MM.1S (cell line): ENCODE results near the gene BCAP29.

ENCODE experiments used
- EZH2phosphoT487 ChIP-seq: fragments of 300-600 bp; sonication (generic); IDR thresholded peaks from 2 replicates; pipeline ENCODE4 v1.6.1; 2018; ENCODE audit warnings: antibody characterized with exemption, low read length
- TF ChIP-seq, protein P1 (sequence below): fragments of 300-600 bp; sonication (generic); IDR thresholded peaks from 2 replicates; pipeline ENCODE4 v1.5.1; 2016; ENCODE audit warnings: antibody characterized with exemption, low read length, mixed read lengths

DNA sequence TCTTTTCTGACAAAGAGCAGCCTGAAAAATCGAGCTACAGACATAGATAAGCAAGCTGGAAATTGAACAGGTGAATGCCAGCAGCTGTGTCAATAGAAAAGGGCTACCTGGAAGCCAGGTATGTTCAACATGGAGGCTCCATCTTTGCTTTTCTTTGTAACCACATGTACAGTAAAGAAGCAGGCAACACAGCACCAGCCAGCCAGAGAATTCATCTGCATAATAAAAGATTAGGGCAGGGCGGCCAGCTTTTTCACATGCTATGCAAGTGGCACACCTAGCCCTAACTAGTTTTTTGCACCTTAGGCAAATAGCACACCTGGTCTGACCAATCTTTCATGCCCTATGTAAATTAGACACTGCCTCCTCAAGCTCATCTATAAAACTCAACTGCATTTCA is 42.0 kb upstream of the BCAP29 start:
- TF ChIP-seq, protein P1, sequence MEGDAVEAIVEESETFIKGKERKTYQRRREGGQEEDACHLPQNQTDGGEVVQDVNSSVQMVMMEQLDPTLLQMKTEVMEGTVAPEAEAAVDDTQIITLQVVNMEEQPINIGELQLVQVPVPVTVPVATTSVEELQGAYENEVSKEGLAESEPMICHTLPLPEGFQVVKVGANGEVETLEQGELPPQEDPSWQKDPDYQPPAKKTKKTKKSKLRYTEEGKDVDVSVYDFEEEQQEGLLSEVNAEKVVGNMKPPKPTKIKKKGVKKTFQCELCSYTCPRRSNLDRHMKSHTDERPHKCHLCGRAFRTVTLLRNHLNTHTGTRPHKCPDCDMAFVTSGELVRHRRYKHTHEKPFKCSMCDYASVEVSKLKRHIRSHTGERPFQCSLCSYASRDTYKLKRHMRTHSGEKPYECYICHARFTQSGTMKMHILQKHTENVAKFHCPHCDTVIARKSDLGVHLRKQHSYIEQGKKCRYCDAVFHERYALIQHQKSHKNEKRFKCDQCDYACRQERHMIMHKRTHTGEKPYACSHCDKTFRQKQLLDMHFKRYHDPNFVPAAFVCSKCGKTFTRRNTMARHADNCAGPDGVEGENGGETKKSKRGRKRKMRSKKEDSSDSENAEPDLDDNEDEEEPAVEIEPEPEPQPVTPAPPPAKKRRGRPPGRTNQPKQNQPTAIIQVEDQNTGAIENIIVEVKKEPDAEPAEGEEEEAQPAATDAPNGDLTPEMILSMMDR, result no peak
- TF ChIP-seq EZH2phosphoT487, result no peak
